Esophagus squamous epithelium (tissue), 4 donors: ENCODE measurements around the gene FAM32A.

Source experiments
- POLR2A ChIP-seq, 4 donors: fragments of 450-650 bp; IDR thresholded peaks; one replicate each; pipeline ENCODE4 v1.6.1; 2017; ENCODE audit warnings: antibody characterized with exemption in 4 of 4, mild to moderate bottlenecking in 4 of 4, moderate library complexity in 3 of 4
- TF ChIP-seq, protein P1 (sequence below), 6 experiments: fragments of 450-650 bp in 4 of 6; fragments of 200-600 bp in 2 of 6; sonication (generic) in 2 of 6; IDR thresholded peaks; one replicate each; pipeline ENCODE4 v1.5.1; 2016 to 2019; ENCODE audit warnings: antibody characterized with exemption in 6 of 6, mild to moderate bottlenecking in 4 of 6, moderate library complexity in 4 of 6

DNA sequence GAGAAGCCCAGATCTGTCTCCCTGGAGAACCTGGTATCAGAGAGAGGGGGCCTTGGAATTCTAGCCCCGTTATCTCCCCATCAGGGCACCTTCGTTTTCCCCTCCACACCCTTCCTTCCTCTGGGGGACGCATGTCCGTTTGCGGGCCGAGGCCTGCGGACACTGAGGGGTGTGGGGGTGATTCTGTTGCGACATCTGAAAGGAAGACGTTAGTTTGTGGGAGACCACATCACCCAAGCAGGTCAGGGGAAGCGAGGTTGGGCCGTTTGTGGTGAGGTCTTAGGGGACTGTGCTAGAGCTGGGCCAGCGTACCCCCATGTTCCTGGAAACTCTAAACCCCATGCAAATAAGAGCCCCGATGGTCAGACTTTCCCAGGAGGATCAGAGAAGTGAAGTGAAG, 45.5 kb upstream of the FAM32A start:
- no peak for TF ChIP-seq POLR2A (IDR thresholded peaks at IDR 0.05)
- TF ChIP-seq, protein P1, sequence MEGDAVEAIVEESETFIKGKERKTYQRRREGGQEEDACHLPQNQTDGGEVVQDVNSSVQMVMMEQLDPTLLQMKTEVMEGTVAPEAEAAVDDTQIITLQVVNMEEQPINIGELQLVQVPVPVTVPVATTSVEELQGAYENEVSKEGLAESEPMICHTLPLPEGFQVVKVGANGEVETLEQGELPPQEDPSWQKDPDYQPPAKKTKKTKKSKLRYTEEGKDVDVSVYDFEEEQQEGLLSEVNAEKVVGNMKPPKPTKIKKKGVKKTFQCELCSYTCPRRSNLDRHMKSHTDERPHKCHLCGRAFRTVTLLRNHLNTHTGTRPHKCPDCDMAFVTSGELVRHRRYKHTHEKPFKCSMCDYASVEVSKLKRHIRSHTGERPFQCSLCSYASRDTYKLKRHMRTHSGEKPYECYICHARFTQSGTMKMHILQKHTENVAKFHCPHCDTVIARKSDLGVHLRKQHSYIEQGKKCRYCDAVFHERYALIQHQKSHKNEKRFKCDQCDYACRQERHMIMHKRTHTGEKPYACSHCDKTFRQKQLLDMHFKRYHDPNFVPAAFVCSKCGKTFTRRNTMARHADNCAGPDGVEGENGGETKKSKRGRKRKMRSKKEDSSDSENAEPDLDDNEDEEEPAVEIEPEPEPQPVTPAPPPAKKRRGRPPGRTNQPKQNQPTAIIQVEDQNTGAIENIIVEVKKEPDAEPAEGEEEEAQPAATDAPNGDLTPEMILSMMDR (IDR thresholded peaks at IDR 0.05): no peak
